BLaER1 treated with 17β-estradiol and CSF1 and Interleukin-3, amounts not matched to agents 10 nM and 100 nM (cell line): ENCODE measurements around the gene PTPRD.

Experiments
- H3K27ac ChIP-seq, 11 experiments: shearing (Covaris generic); formaldehyde crosslinking; 2 replicates each; pipeline ENCODE4 v1.8.1; 2022
- H3K27me3 ChIP-seq, 11 experiments: shearing (Covaris generic); formaldehyde crosslinking; 2 replicates each; pipeline ENCODE4 v1.8.1; 2022
- H3K36me3 ChIP-seq, 11 experiments: shearing (Covaris generic); formaldehyde crosslinking; 2 replicates each; pipeline ENCODE4 v1.8.1; 2022
- H3K4me1 ChIP-seq, 10 experiments: shearing (Covaris generic); formaldehyde crosslinking; 2 replicates each; pipeline ENCODE4 v1.8.1; 2022
- H3K4me2 ChIP-seq, 11 experiments: shearing (Covaris generic); formaldehyde crosslinking; 2 replicates each; pipeline ENCODE4 v1.8.1; 2022
- H3K4me3 ChIP-seq, 10 experiments: shearing (Covaris generic); formaldehyde crosslinking; 2 replicates each; pipeline ENCODE4 v1.8.1; 2022
- H3K9ac ChIP-seq, 11 experiments: shearing (Covaris generic); formaldehyde crosslinking; 2 replicates each; pipeline ENCODE4 v1.8.1; 2022
- H3K9me3 ChIP-seq, 11 experiments: shearing (Covaris generic); formaldehyde crosslinking; replicated peaks in 1 of 11; 2 replicates each; pipeline ENCODE4 v1.8.1; 2022
- H4K20me1 ChIP-seq, 11 experiments: shearing (Covaris generic); formaldehyde crosslinking; 2 replicates each; pipeline ENCODE4 v1.8.1; 2022
- Cebpa-rat ChIP-seq, 11 experiments: shearing (Covaris generic); IDR thresholded peaks; 2 replicates each; pipeline ENCODE4 v1.8.1; 2022

The PTPRD gene

DNA sequence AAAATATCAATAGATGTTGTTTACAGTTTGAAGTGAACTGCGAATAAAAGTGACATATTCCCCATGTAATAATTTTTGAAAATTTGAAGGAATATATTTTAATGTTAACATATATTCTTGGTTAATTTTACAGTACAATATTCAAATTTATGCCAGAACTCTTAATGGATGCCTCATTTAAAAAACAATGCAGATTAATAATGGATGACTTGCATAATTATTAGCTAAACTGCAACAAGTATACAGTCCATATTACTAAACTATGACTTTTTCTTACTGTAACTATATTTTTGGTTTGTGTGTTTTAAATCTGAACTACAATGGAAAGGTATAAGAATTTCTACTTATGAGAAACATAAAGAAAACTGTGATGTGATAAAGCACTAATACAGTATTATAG, 1390.1 kb downstream of the PTPRD start:
- no peak overlapping the region for H3K9ac ChIP-seq
- no peak overlapping the region for H3K4me3 ChIP-seq
- H4K20me1 ChIP-seq = no peaks in the 10 kb centered on the region
- no peaks in the 10 kb centered on the region for H3K4me1 ChIP-seq
- no peak overlapping the region for H3K4me2 ChIP-seq
- H3K27me3 ChIP-seq = no peaks in the 10 kb centered on the region
- no peaks in the 10 kb centered on the region for H3K36me3 ChIP-seq
- no peaks in the 10 kb centered on the region for H3K9me3 ChIP-seq
- TF ChIP-seq Cebpa-rat (IDR thresholded peaks at IDR 0.05) = no peak
- no peak overlapping the region for H3K27ac ChIP-seq

DNA sequence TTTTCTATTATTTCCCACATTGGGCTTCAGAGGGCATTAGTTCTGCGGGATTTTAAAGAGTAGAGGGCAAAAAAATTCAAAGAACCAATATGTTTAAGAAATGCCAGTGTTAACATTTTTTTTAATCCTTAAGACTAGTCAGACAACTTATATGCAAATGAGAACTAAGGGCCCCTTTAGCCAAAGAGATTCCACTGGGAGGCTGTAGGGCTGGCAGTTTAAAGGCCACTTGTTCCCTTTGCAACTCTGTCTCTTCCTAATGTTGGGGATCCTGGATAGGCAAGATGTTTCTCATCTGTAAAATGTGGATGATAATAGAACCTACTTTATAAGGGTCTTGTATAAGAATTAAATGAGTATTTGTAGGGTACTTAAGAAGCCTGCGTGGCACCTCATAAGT, 1395.9 kb downstream of the PTPRD start:
- TF ChIP-seq Cebpa-rat (IDR thresholded peaks at IDR 0.05) = no peak
- Histone ChIP-seq H3K36me3 (no peaks in the 10 kb centered on the region), H3K4me3 (no peak overlapping the region), H3K4me1 (no peaks in the 10 kb centered on the region), H4K20me1 (no peaks in the 10 kb centered on the region), H3K27ac (no peak overlapping the region), H3K9me3 (no peaks in the 10 kb centered on the region), H3K9ac (no peak overlapping the region), H3K27me3 (no peaks in the 10 kb centered on the region), H3K4me2 (no peak overlapping the region)

DNA sequence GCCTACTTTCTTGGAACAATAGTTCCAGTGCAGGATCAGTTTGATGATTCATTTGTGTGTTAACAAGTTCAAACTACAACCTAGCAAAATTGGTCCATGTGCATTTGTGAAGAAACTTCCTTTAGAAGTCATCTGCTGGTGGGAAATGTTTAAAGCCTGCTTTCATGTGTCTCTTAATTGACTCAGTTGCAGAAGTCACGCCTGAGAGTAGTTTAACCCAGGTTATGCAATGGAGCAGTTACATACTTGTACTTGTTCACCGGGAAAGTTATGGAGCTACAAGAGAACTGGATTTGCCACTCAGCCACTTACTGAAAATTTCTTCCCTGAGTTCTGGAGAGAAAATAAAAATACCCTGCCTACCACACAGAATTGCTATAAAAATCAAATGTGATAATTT, 1397.8 kb downstream of the PTPRD start:
- no peak overlapping the region for H3K9ac ChIP-seq
- no peak overlapping the region for H3K4me3 ChIP-seq
- no peaks in the 10 kb centered on the region for H3K27me3 ChIP-seq
- no peaks in the 10 kb centered on the region for H3K9me3 ChIP-seq
- H3K4me2 ChIP-seq = no peak overlapping the region
- H3K4me1 ChIP-seq = no peaks in the 10 kb centered on the region
- no peak overlapping the region for H3K27ac ChIP-seq
- no peak for TF ChIP-seq Cebpa-rat (IDR thresholded peaks at IDR 0.05)
- H4K20me1 ChIP-seq = no peaks in the 10 kb centered on the region
- H3K36me3 ChIP-seq = no peaks in the 10 kb centered on the region

DNA sequence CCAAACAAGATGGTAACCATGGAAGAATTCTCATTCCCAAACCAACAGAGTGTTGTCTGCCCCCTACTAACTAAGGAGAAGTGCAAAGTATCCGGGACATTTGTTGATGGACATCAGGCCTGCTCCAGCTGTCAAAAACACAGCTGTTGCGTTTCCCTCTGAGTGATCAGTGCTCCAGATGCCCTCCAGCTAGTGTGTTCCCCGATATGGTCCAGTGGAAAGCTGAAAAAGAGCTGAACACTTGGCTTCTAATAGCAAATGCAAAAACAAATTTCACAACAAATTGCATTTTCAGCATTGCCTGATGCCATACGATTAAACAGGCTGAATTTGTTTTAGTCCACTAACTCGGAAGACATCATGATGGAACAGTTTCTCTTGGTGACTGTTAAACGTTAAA, 1398.7 kb downstream of the PTPRD start:
- Histone ChIP-seq H3K4me2 (no peak overlapping the region), H3K9me3 (no peaks in the 10 kb centered on the region), H3K27ac (no peak overlapping the region), H3K36me3 (no peaks in the 10 kb centered on the region), H3K4me1 (no peaks in the 10 kb centered on the region), H3K27me3 (no peaks in the 10 kb centered on the region), H3K4me3 (no peak overlapping the region), H3K9ac (no peak overlapping the region), H4K20me1 (no peaks in the 10 kb centered on the region)
- no peak for TF ChIP-seq Cebpa-rat (IDR thresholded peaks at IDR 0.05)

DNA sequence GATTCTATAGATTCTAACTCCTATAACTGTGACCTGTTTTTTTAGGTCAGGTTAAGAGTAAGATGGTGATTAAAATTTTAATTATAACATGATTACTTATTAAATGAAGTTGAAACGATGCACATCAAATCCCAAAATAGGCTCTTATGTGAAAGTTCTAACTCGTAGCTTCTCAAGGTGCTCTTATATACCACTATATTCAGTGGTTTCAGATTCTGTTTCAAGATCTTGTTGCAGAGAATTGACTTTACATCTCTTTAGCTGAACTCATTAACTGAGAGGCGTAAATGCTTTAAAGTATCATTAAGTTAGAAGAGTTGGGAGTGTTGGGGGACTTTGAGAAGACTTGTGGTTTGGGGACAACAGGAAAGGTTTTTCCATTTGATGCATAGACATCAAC, 1399.8 kb downstream of the PTPRD start:
- no peaks in the 10 kb centered on the region for H3K9me3 ChIP-seq
- no peak overlapping the region for H3K4me2 ChIP-seq
- no peaks in the 10 kb centered on the region for H3K4me1 ChIP-seq
- no peak overlapping the region for H3K27ac ChIP-seq
- TF ChIP-seq Cebpa-rat (IDR thresholded peaks at IDR 0.05) = no peak
- no peaks in the 10 kb centered on the region for H3K36me3 ChIP-seq
- no peaks in the 10 kb centered on the region for H3K27me3 ChIP-seq
- H3K4me3 ChIP-seq = no peak overlapping the region
- no peaks in the 10 kb centered on the region for H4K20me1 ChIP-seq
- H3K9ac ChIP-seq = no peak overlapping the region

DNA sequence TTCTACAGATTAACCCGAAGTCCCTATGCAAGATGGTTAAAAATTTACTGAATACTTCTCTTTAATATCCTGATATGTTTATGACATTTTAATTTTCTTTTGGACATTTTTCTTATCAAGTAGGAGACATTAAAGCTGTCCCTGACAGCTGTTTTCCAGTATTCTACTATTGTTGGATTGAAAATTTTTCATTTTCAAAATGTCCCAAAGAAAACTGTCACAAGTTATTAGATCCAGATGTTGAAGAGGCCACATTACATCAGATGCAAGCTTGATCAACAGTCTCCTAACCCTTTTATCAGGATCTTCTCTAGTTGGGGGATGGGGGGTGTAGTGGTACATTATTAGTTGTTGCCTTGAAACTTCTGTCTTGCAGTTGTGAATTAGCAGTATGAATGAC, 1410.5 kb downstream of the PTPRD start:
- Histone ChIP-seq H3K4me1 (peaks cover 0 to 25% (median 3%) of the 10 kb centered on the region in 10 experiments; a peak in 7 of 20 replicates), H3K4me3 (no peak overlapping the region), H3K4me2 (no peak overlapping the region; a peak in 1 of 22 replicates), H3K9me3 (no peaks in the 10 kb centered on the region), H3K27ac (no peak overlapping the region), H3K27me3 (no peaks in the 10 kb centered on the region), H3K9ac (no peak overlapping the region), H4K20me1 (no peaks in the 10 kb centered on the region), H3K36me3 (no peaks in the 10 kb centered on the region)
- no peak for TF ChIP-seq Cebpa-rat (IDR thresholded peaks at IDR 0.05)

DNA sequence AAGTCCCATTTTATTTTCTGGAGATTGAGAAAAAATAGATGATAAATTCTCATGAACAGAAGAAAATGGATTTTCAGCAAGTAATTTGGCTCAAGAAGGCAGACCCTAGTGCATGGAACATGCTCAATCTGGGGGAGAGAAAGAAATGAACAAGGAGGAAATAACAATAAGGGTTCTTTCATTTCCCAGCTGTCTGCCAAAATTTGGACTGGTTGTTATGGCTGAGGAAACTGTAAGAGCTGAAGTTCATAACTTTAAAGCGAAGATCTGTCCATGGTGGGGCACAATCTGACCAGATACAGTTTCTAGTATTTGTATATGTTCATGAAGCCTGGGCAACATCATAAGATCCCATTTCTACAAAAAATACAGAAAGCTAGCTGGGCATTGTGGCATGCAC, 1426.7 kb downstream of the PTPRD start:
- Histone ChIP-seq H4K20me1 (no peaks in the 10 kb centered on the region), H3K27me3 (no peaks in the 10 kb centered on the region), H3K9ac (no peak overlapping the region), H3K4me2 (no peak overlapping the region), H3K4me3 (no peak overlapping the region), H3K4me1 (no peaks in the 10 kb centered on the region), H3K36me3 (no peaks in the 10 kb centered on the region), H3K27ac (no peak overlapping the region), H3K9me3 (0 out of 22 replicates have a peak, but pooled peaks cover 0 to 6% (median 0%) of the 10 kb centered on the region in 11 experiments)
- no peak for TF ChIP-seq Cebpa-rat (IDR thresholded peaks at IDR 0.05)

DNA sequence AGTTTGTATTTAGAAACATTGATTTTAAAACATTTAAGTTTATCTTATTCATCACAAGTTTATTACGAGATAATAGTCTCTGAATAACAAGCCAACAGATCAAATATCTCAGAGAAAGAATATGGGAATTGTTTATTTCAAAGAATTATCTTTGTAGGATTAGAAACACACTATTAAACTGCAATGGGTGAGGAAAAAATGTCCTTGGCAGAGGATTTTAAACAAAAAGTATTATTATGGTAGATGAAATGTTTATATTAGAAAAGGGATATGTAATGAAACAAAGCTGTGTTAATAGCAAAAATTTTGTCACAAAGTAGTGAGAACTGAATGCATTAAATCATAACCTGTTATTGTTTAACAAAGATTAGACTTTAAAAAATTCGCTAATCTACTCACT, 1430.4 kb downstream of the PTPRD start:
- H3K4me2 ChIP-seq = no peak overlapping the region
- H3K4me1 ChIP-seq = no peaks in the 10 kb centered on the region
- H3K36me3 ChIP-seq = no peaks in the 10 kb centered on the region
- no peaks in the 10 kb centered on the region for H3K9me3 ChIP-seq
- H3K4me3 ChIP-seq = no peak overlapping the region
- H3K27ac ChIP-seq = no peak overlapping the region
- H3K27me3 ChIP-seq = no peaks in the 10 kb centered on the region
- no peaks in the 10 kb centered on the region for H4K20me1 ChIP-seq
- no peak for TF ChIP-seq Cebpa-rat (IDR thresholded peaks at IDR 0.05)
- H3K9ac ChIP-seq = no peak overlapping the region

DNA sequence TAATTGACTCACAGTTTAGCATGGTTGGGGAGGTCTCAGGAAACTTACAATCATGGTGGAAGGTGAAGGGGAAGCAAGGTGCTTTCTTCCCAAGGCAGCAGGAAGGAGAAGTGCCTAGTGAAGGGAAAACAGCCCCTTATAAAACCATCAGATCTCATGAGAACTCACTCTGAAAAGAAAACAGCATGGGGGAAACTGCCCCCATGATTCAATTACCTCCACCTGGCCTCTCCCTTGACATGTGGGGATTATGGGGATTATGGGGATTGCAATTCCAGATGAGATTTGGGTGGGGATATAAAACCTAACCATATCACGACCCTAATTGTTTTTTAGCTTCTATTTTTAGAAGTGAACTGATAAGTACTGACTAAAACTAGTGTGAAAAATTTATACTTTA, 1435.7 kb downstream of the PTPRD start:
- Histone ChIP-seq H3K4me3 (no peak overlapping the region), H3K9me3 (no peaks in the 10 kb centered on the region), H3K4me2 (no peak overlapping the region), H3K27me3 (no peaks in the 10 kb centered on the region), H4K20me1 (no peaks in the 10 kb centered on the region), H3K36me3 (no peaks in the 10 kb centered on the region), H3K9ac (no peak overlapping the region), H3K4me1 (no peaks in the 10 kb centered on the region), H3K27ac (no peak overlapping the region)
- no peak for TF ChIP-seq Cebpa-rat (IDR thresholded peaks at IDR 0.05)

DNA sequence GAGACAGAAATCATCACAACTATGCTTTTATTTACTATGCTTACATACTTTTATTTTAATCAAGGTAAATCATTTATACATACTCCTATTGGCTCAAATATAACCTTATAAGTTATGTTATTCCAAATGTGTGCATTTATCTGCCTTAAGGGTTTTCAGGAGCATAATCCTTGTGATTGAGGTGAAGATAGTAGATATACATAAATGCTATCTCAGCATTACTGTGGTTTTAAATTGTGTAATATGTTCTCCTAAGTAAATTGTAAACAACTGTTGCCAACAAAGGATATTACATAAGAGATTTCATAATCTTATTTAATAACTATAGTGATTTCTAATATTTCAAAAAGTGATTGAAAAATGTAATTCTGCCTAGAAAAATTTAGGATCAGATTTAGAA, 1438.4 kb downstream of the PTPRD start:
- Histone ChIP-seq H4K20me1 (no peaks in the 10 kb centered on the region), H3K4me3 (no peak overlapping the region), H3K9me3 (no peaks in the 10 kb centered on the region), H3K9ac (no peak overlapping the region), H3K27me3 (no peaks in the 10 kb centered on the region), H3K36me3 (no peaks in the 10 kb centered on the region), H3K27ac (no peak overlapping the region), H3K4me1 (no peaks in the 10 kb centered on the region), H3K4me2 (no peak overlapping the region)
- no peak for TF ChIP-seq Cebpa-rat (IDR thresholded peaks at IDR 0.05)

DNA sequence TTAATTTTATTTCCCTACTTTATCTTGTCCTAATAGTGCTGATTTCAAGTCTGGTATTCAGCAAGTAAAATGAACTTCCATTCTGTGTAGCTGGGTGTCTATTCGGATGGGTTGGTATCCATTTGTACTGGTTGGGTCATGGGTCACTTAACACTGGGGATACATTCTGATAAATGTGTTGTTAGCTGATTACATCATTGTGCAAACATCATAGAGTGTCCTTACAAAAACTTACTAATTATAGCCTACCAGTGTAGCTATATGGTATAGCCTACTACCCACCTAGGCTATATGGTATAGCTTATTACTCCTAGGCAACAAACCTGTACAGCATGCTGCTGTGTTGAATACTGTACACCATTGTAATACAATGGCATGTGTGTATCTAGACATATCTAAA, 1439.5 kb downstream of the PTPRD start:
- Histone ChIP-seq H3K27me3 (no peaks in the 10 kb centered on the region), H3K4me2 (no peak overlapping the region), H3K36me3 (no peaks in the 10 kb centered on the region), H3K4me1 (no peaks in the 10 kb centered on the region), H3K9me3 (no peaks in the 10 kb centered on the region), H3K4me3 (no peak overlapping the region), H3K27ac (no peak overlapping the region), H3K9ac (no peak overlapping the region), H4K20me1 (no peaks in the 10 kb centered on the region)
- no peak for TF ChIP-seq Cebpa-rat (IDR thresholded peaks at IDR 0.05)
